Prostate gland (tissue), 2 donors: Measurements from ENCODE around the gene GRB7. TPM values are rescaled to one million over a fixed set of nuclear protein-coding genes. Genes with fewer than 3 reads are reported as not detected.
"Not testable (repeated sequence)": the region's sequence is repeated elsewhere in the genome, so short reads cannot be mapped to it uniquely, and the experiment has no call there.

Experiments used
- DNase-seq: peaks from one replicate; pipeline ENCODE4 v3.0.0-alpha.2; 2019; ENCODE audit warnings: low spot score
- H3K27ac ChIP-seq, 2 donors: fragments of 200-600 bp; sonication (generic); 2 replicates each; pipeline ENCODE4 v1.5.1; 2017 to 2019
- H3K27me3 ChIP-seq: fragments of 200-600 bp; sonication (generic); replicated peaks from 2 replicates; pipeline ENCODE4 v1.5.1; 2019; ENCODE audit not compliant: insufficient read depth
- H3K36me3 ChIP-seq, 2 donors: fragments of 200-600 bp; sonication (generic); 1 replicate in 1 of 2; 2 replicates in 1 of 2; pipeline versions ENCODE4 v1.5.1 to v1.8.1; 2017 to 2019
- H3K4me1 ChIP-seq: fragments of 200-600 bp; sonication (generic); replicated peaks from 2 replicates; pipeline ENCODE4 v1.5.1; 2019
- H3K4me3 ChIP-seq, 2 donors: fragments of 200-600 bp; sonication (generic); 2 replicates each; pipeline ENCODE4 v1.5.1; 2017 to 2019
- H3K9me3 ChIP-seq: fragments of 200-600 bp; sonication (generic); 2 replicates; pipeline ENCODE4 v1.5.1; 2017
- CTCF ChIP-seq, 4 experiments: fragments of 200-600 bp in 2 of 4; fragments of 450-650 bp in 2 of 4; sonication (generic) in 2 of 4; IDR thresholded peaks; 1 replicate in 3 of 4; 2 replicates in 1 of 4; pipeline ENCODE4 v1.5.1; 2016 to 2019; ENCODE audit warnings: antibody characterized with exemption in 4 of 4, mild to moderate bottlenecking in 2 of 4, moderate library complexity in 2 of 4
- POLR2A ChIP-seq: fragments of 450-650 bp; IDR thresholded peaks from one replicate; pipeline ENCODE4 v1.6.1; 2016; ENCODE audit warnings: antibody characterized with exemption, mild to moderate bottlenecking
- POLR2AphosphoS5 ChIP-seq: sonication (generic); formaldehyde crosslinking; IDR thresholded peaks from one replicate; pipeline ENCODE4 v1.6.1; 2017; ENCODE audit warnings: antibody characterized with exemption
- WGBS: methylation state at CpG from one replicate; pipeline ENCODE4 v1.1.5; 2018; 5-methylcytosine and 5-hydroxymethylcytosine counted together
- intact Hi-C: fragments of 100-400 bp; cut with DNase I; formaldehyde crosslinking; loops from one replicate; pipeline ENCODE4 v1.14.2; 2022
- total RNA-seq, 2 donors: library from RNA; depleted of rRNA; stranded (reverse); fragments of >200 nt; gene quantifications; one replicate each; pipeline ENCODE4 v1.1.0, GENCODE V29; 2016

The GRB7 gene
- total RNA-seq, 2 donors from 2014 or later = 25.7 to 32.6 TPM

- intact Hi-C loops = no loop called here
- Histone ChIP-seq H3K4me3 (no peak overlapping the region), H3K27me3 (no peaks in the 10 kb centered on the region), H3K27ac (no peak overlapping the region), H3K36me3 (peaks cover 7 to 28% of the 10 kb centered on the region in 2 donors), H3K9me3 (no peaks in the 10 kb centered on the region), H3K4me1 (peaks cover 21% of the 10 kb centered on the region)
- 89% methylated on average over 20 of the region's 20 CpGs for WGBS
- DNase-seq = no peak
- TF ChIP-seq CTCF (IDR thresholded peaks at IDR 0.05) (no peak), POLR2A (no peak), POLR2AphosphoS5 (no peak)
Observed at GRCh38 chr17:39709998-39710964, 27.5 kb upstream of the GRB7 start.

- H3K4me1 ChIP-seq = peaks cover 24% of the 10 kb centered on the region
- intact Hi-C loops, H3K27me3 ChIP-seq, H3K27ac ChIP-seq, DNase-seq, H3K9me3 ChIP-seq, H3K4me3 ChIP-seq: not testable (repeated sequence)
- H3K36me3 ChIP-seq = peaks cover 7 to 28% of the 10 kb centered on the region in 2 donors
- 94% methylated on average over 11 of the region's 11 CpGs for WGBS
Observed at GRCh38 chr17:39711071-39711470, 26.7 kb upstream of the GRB7 start.

GRCh38 chr17:39711851-39712250 is 25.9 kb upstream of the GRB7 start:
- Histone ChIP-seq H3K36me3 (peaks cover 7 to 28% of the 10 kb centered on the region in 2 donors), H3K4me3 (no peak overlapping the region), H3K4me1 (peaks cover 24% of the 10 kb centered on the region), H3K27ac (no peak overlapping the region), H3K9me3 (no peaks in the 10 kb centered on the region), H3K27me3 (no peaks in the 10 kb centered on the region)
- intact Hi-C loops = no loop called here
- TF ChIP-seq POLR2AphosphoS5 = no peak
- no peak for TF ChIP-seq POLR2A
- no peak for TF ChIP-seq CTCF (IDR thresholded peaks at IDR 0.05)
- 87% methylated on average over 10 of the region's 10 CpGs for WGBS
- DNase-seq = no peak

- no peak for DNase-seq
- no peaks in the 10 kb centered on the region for H3K9me3 ChIP-seq
- TF ChIP-seq POLR2AphosphoS5 = no peak
- no peak for TF ChIP-seq CTCF (IDR thresholded peaks at IDR 0.05)
- no peak for TF ChIP-seq POLR2A
- peaks cover 15% of the 10 kb centered on the region for H3K4me1 ChIP-seq
- no peak overlapping the region for H3K4me3 ChIP-seq
- H3K36me3 ChIP-seq = peaks cover 7 to 20% of the 10 kb centered on the region in 2 donors
- H3K27ac ChIP-seq = no peak overlapping the region
- intact Hi-C loops = no loop called here
- H3K27me3 ChIP-seq = no peaks in the 10 kb centered on the region
- WGBS = 86% methylated on average over 4 of the region's 4 CpGs
Observed at GRCh38 chr17:39714234-39714633, 23.5 kb upstream of the GRB7 start.

GRCh38 chr17:39715375-39716072 is 22.2 kb upstream of the GRB7 start:
- Histone ChIP-seq H3K4me1 (peaks cover 15% of the 10 kb centered on the region), H3K4me3 (no peak overlapping the region), H3K9me3 (no peaks in the 10 kb centered on the region), H3K36me3 (peaks cover 6 to 9% of the 10 kb centered on the region in 2 donors), H3K27ac (peak overlapping the region; percentile 82 to 88), H3K27me3 (no peaks in the 10 kb centered on the region)
- TF ChIP-seq CTCF (IDR thresholded peaks at IDR 0.05) = no peak
- TF ChIP-seq POLR2AphosphoS5 = no peak
- TF ChIP-seq POLR2A = no peak
- intact Hi-C loops = no loop called here
- no peak for DNase-seq
- 85% methylated on average over 18 of the region's 18 CpGs for WGBS
